ENCODE measurements around the gene TNFRSF13B.
"Not testable (repeated sequence)": the region's sequence is repeated elsewhere in the genome, so short reads cannot be mapped to it uniquely, and the experiment has no call there.

The TNFRSF13B gene

GRCh38 chr17:16971458-16972338 is at the start of gene TNFRSF13B:
TSS of gene TNFRSF13B (minus strand) at chr17:16972118. CDS start at chr17:16972075, 43 bp downstream.
- DNase-seq: no peak

- DNase-seq: no peak
Observed at GRCh38 chr17:17021194-17021863, 49.4 kb upstream of the TNFRSF13B start.

- no peak for DNase-seq
Observed at GRCh38 chr17:17020821-17021193, 48.9 kb upstream of the TNFRSF13B start.

GRCh38 chr17:17019891-17020456 is 48.1 kb upstream of the TNFRSF13B start:
- no peak for DNase-seq

- no peak for DNase-seq
Observed at GRCh38 chr17:17019430-17019762, 47.5 kb upstream of the TNFRSF13B start.

GRCh38 chr17:17018612-17019429 is 46.9 kb upstream of the TNFRSF13B start:
- no peak for DNase-seq

- DNase-seq: no peak
Observed at GRCh38 chr17:17018021-17018441, 46.1 kb upstream of the TNFRSF13B start.

- no peak for DNase-seq
Observed at GRCh38 chr17:17017343-17018014, 45.6 kb upstream of the TNFRSF13B start.

GRCh38 chr17:17016199-17017197 is 44.6 kb upstream of the TNFRSF13B start:
- peak; percentile 6 for DNase-seq

- no peak for DNase-seq
Observed at GRCh38 chr17:17015230-17015629, 43.3 kb upstream of the TNFRSF13B start.

GRCh38 chr17:17014748-17015124 is 42.8 kb upstream of the TNFRSF13B start:
- DNase-seq: not testable (repeated sequence)

GRCh38 chr17:17013828-17014747 is 42.2 kb upstream of the TNFRSF13B start:
- not testable (repeated sequence) for DNase-seq

- not testable (repeated sequence) for DNase-seq
Observed at GRCh38 chr17:17011043-17011907, 39.4 kb upstream of the TNFRSF13B start.

GRCh38 chr17:17010545-17011034 is 38.7 kb upstream of the TNFRSF13B start:
- not testable (repeated sequence) for DNase-seq

- DNase-seq: not testable (repeated sequence)
Observed at GRCh38 chr17:17009972-17010371, 38.1 kb upstream of the TNFRSF13B start.

GRCh38 chr17:17008621-17009397 is 36.9 kb upstream of the TNFRSF13B start:
- DNase-seq: not testable (repeated sequence)

- DNase-seq: not testable (repeated sequence)
Observed at GRCh38 chr17:17007891-17008290, 36.0 kb upstream of the TNFRSF13B start.
